GM12874 (cell line): ENCODE data around the gene NAT10.

Experiments used
- CTCF ChIP-seq: IDR thresholded peaks from 2 replicates; pipeline ENCODE4 v1.5.1; 2011; ENCODE audit warnings: low read depth, mild to moderate bottlenecking, control low read depth, low read length, moderate library complexity; ENCODE audit not compliant: insufficient read depth

Gene NAT10

GRCh38 chr11:34181251-34181650, 75.8 kb downstream of the NAT10 start:
- no peak for TF ChIP-seq CTCF

- TF ChIP-seq CTCF = no peak
These were observed 76.5 kb downstream of the NAT10 start for GRCh38 chr11:34181856-34182405.

- no peak for TF ChIP-seq CTCF
These were observed 77.0 kb downstream of the NAT10 start for GRCh38 chr11:34182425-34182824.

GRCh38 chr11:34182921-34183685, 77.7 kb downstream of the NAT10 start:
- TF ChIP-seq CTCF = no peak

- no peak for TF ChIP-seq CTCF
These were observed 78.5 kb downstream of the NAT10 start for GRCh38 chr11:34183848-34184391.

GRCh38 chr11:34184505-34185015, 79.1 kb downstream of the NAT10 start:
- no peak for TF ChIP-seq CTCF

- no peak for TF ChIP-seq CTCF
These were observed 80.8 kb downstream of the NAT10 start for GRCh38 chr11:34185926-34186841.
